Right lobe of liver (tissue), 6 donors: ENCODE measurements around the gene PGLYRP2. TPM values are rescaled to one million over a fixed set of nuclear protein-coding genes. Genes with fewer than 3 reads are reported as not detected.
"Not testable (repeated sequence)": the region's sequence is repeated elsewhere in the genome, so short reads cannot be mapped to it uniquely, and the experiment has no call there.

ENCODE experiments used
- ATAC-seq, 4 donors: fragments of 200-7000 bp; cut with Tn5 transposase; one replicate each; pipeline ENCODE4 v1.9.1; 2020; ENCODE audit warnings: mild to moderate bottlenecking in 4 of 4, moderate library complexity in 4 of 4
- DNase-seq, 3 donors: peaks; one replicate each; pipeline ENCODE4 v3.0.0-alpha.2; 2020
- H3K27ac ChIP-seq, 3 donors: fragments of 200-600 bp; one replicate each; pipeline ENCODE4 v1.8.0; 2022
- H3K27me3 ChIP-seq, 2 donors: fragments of 200-600 bp; one replicate each; pipeline ENCODE4 v1.8.0; 2022
- H3K36me3 ChIP-seq, 4 donors: fragments of 200-600 bp; sonication (generic) in 1 of 4; one replicate each; pipeline versions ENCODE4 v1.5.1 to v1.8.0; 2017 to 2022; ENCODE audit warnings: control low read depth in 1 of 4
- H3K4me1 ChIP-seq, 4 donors: fragments of 200-600 bp; sonication (generic) in 1 of 4; one replicate each; pipeline versions ENCODE4 v1.5.1 to v1.8.0; 2017 to 2022; ENCODE audit warnings: control low read depth in 1 of 4
- H3K4me3 ChIP-seq, 3 donors: fragments of 200-600 bp; one replicate each; pipeline ENCODE4 v1.8.0; 2022
- H3K9me3 ChIP-seq, 4 donors: fragments of 200-600 bp; sonication (generic) in 1 of 4; one replicate each; pipeline versions ENCODE4 v1.5.1 to v1.8.0; 2017 to 2022; ENCODE audit warnings: control low read depth in 1 of 4
- CTCF ChIP-seq, 4 donors: fragments of 200-600 bp in 3 of 4; fragments of 450-650 bp in 1 of 4; IDR thresholded peaks; one replicate each; pipeline versions ENCODE4 v1.5.1 to v1.8.0; 2016 to 2022; ENCODE audit warnings: antibody characterized with exemption in 4 of 4, mild to moderate bottlenecking in 2 of 4
- POLR2A ChIP-seq: fragments of 450-650 bp; IDR thresholded peaks from one replicate; pipeline ENCODE4 v1.6.1; 2017; ENCODE audit warnings: antibody characterized with exemption, mild to moderate bottlenecking
- WGBS: methylation state at CpG from one replicate; pipeline ENCODE4 v1.1.6; 2018; ENCODE audit warnings: low coverage, low lambda C conversion rate; ENCODE audit not compliant: insufficient coverage; ENCODE audit errors: missing lambda C conversion rate; 5-methylcytosine and 5-hydroxymethylcytosine counted together
- intact Hi-C, 2 donors: fragments of 100-400 bp; cut with DNase I; formaldehyde crosslinking; loops; one replicate each; pipeline versions ENCODE4 v1.11.2 to v1.14.1; 2022
- total RNA-seq, 6 experiments: library from RNA; depleted of rRNA in 2 of 6; stranded (reverse); fragments of >200 nt in 2 of 6; fragmentation: NEBNext Ultra II Directional in 3 of 6; extraction: Animal tissue kit (Norgen Biotek cat#: 25700) in 3 of 6; gene quantifications; one replicate each; pipeline versions ENCODE4 v1.1.0 to v1.2.4, GENCODE V29; 2016 to 2023
- donor health status: DM: no; HTN: yes; CAD: no.
- donor health status: DM: no; HTN: no; CAD: no.
- donor health status: DM: no; HTN: no; CAD: no.
- donor health status: DM: no; HTN: yes; CAD: no.
- donor health status: DM: no; HTN: yes; CAD: no.

Gene PGLYRP2
- total RNA-seq, 6 experiments from 2014 or later, result 45.1 to 135 (median 59.2) TPM

GRCh38 chr19:15495151-15495550 lies 15.8 kb upstream of the PGLYRP2 start:
- WGBS, result 75% methylated on average over 1 of the region's 1 CpG
- intact Hi-C loops, result no loop called here
- TF ChIP-seq CTCF (IDR thresholded peaks at IDR 0.05), result no peak
- no peak for TF ChIP-seq POLR2A
- Histone ChIP-seq H3K27me3 (no peaks in the 10 kb centered on the region), H3K4me3 (no peak overlapping the region), H3K36me3 (no peaks in the 10 kb centered on the region), H3K27ac (no peak overlapping the region), H3K9me3 (no peaks in the 10 kb centered on the region), H3K4me1 (peaks cover 0 to 10% (median 0%) of the 10 kb centered on the region in 4 donors)
- DNase-seq (no peak), ATAC-seq (no peak)

GRCh38 chr19:15488489-15489226 lies 9.4 kb upstream of the PGLYRP2 start:
- peak in 1 of 4 donors; percentile 28 for ATAC-seq
- Histone ChIP-seq H3K9me3 (no peaks in the 10 kb centered on the region), H3K27me3 (no peaks in the 10 kb centered on the region), H3K27ac (no peak overlapping the region), H3K36me3 (no peaks in the 10 kb centered on the region), H3K4me1 (no peaks in the 10 kb centered on the region), H3K4me3 (no peak overlapping the region)
- TF ChIP-seq POLR2A (no peak), CTCF (IDR thresholded peaks at IDR 0.05) (no peak)
- 62% methylated on average over 11 of the region's 13 CpGs for WGBS
- intact Hi-C loops, result no loop called here
- no peak for DNase-seq

GRCh38 chr19:15487038-15487437 lies 7.7 kb upstream of the PGLYRP2 start:
- no peaks in the 10 kb centered on the region for H3K9me3 ChIP-seq
- 93% methylated on average over 4 of the region's 4 CpGs for WGBS
- H3K27me3 ChIP-seq, result no peaks in the 10 kb centered on the region
- ATAC-seq (no peak), DNase-seq (no peak)
- intact Hi-C loops, result no loop called here
- no peak overlapping the region for H3K4me3 ChIP-seq
- H3K4me1 ChIP-seq, result no peaks in the 10 kb centered on the region
- H3K36me3 ChIP-seq, result no peaks in the 10 kb centered on the region
- H3K27ac ChIP-seq, result no peak overlapping the region
- TF ChIP-seq CTCF (IDR thresholded peaks at IDR 0.05), result no peak
- no peak for TF ChIP-seq POLR2A

- ATAC-seq, H3K27me3 ChIP-seq, H3K27ac ChIP-seq, intact Hi-C loops, H3K36me3 ChIP-seq, H3K9me3 ChIP-seq, DNase-seq, H3K4me3 ChIP-seq, H3K4me1 ChIP-seq: not testable (repeated sequence)
- WGBS, result 60% methylated on average over 3 of the region's 5 CpGs
Measured at GRCh38 chr19:15485768-15486167, 6.5 kb upstream of the PGLYRP2 start.

- H3K4me3 ChIP-seq, ATAC-seq, H3K9me3 ChIP-seq, intact Hi-C loops, DNase-seq, H3K36me3 ChIP-seq, H3K27me3 ChIP-seq: not testable (repeated sequence)
- Histone ChIP-seq H3K27ac (peak overlapping the region in 1 of 3 donors; percentile 68), H3K4me1 (peaks cover 0 to 37% (median 9%) of the 10 kb centered on the region in 4 donors)
- 83% methylated on average over 5 of the region's 7 CpGs for WGBS
Measured at GRCh38 chr19:15480996-15481395, 1.7 kb upstream of the PGLYRP2 start.
